HG03469 (cell line): ENCODE data around the gene GNPDA1.
A peak's percentile ranks its signal among the peaks of the same experiment; 100 is the strongest.

Experiments
- ATAC-seq: cut with Tn5 transposase; IDR thresholded peaks from one replicate; pipeline ENCODE4 v1.9.1; 2021; ENCODE audit warnings: mild to moderate bottlenecking, moderate library complexity, moderate number of reproducible peaks; ENCODE audit not compliant: unreplicated experiment

The GNPDA1 gene

GRCh38 chr5:141958546-141959172, 54.2 kb downstream of the GNPDA1 start:
- ATAC-seq = no peak

DNA sequence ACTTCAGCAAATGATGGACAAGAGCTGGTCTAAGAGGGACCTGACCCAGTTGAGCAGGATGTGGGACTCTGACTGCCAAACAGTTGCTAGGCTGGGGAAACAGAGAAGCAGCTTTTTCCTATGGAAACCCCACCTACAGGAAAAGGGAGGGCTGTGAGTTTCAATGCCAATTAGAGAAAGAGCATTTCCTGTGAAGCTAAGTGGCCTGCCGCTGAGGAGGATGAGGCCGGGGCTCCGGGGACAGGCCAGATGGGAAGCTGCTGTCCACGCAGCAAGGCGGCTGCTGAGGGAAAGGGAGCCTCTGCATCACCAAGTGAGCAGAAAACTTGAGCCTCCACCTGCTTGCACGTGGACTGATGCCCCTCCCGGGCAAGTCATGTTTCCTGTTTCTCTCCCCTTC, 54.7 kb downstream of the GNPDA1 start, which contains the start of gene PCDH12:
Gene PCDH12, minus strand, starts transcription at position 90 of the 400 bp plus-strand sequence. CDS start 351 bp downstream, outside the sequence.
- no peak for ATAC-seq

- ATAC-seq = no peak
Measured at GRCh38 chr5:141957367-141957996, 55.3 kb downstream of the GNPDA1 start.

- no peak for ATAC-seq
Measured at GRCh38 chr5:141954194-141954593, 58.6 kb downstream of the GNPDA1 start.

- ATAC-seq = no peak
Measured at GRCh38 chr5:141952020-141952419, 60.8 kb downstream of the GNPDA1 start.

GRCh38 chr5:141951332-141951781, 61.5 kb downstream of the GNPDA1 start:
- peak; percentile 71 for ATAC-seq
